Left lung (tissue), 10 donors: ENCODE results near the gene MED8. TPM values are rescaled to one million over a fixed set of nuclear protein-coding genes. Genes with fewer than 3 reads are reported as not detected.

Experiments used
- ATAC-seq: fragments of 200-7000 bp; cut with Tn5 transposase; one replicate; pipeline ENCODE4 v1.9.1; 2020; ENCODE audit warnings: moderate library complexity
- DNase-seq, 4 donors: peaks; one replicate each; pipeline ENCODE4 v3.0.0-alpha.2; 2013 to 2020
- H3K27ac ChIP-seq, 2 donors: fragments of 200-600 bp; sonication (generic) in 1 of 2; one replicate each; pipeline versions ENCODE4 v1.5.0 to v1.8.0; 2020 to 2021
- H3K27me3 ChIP-seq, 2 donors: fragments of 200-600 bp; sonication (generic) in 1 of 2; one replicate each; pipeline versions ENCODE4 v1.5.0 to v1.8.0; 2020 to 2021
- H3K36me3 ChIP-seq, 2 donors: fragments of 200-600 bp; sonication (generic) in 1 of 2; one replicate each; pipeline versions ENCODE4 v1.5.0 to v1.8.0; 2020 to 2021
- H3K4me1 ChIP-seq, 2 donors: fragments of 200-600 bp; one replicate each; pipeline ENCODE4 v1.8.0; 2021
- H3K4me3 ChIP-seq, 2 donors: fragments of 200-600 bp; sonication (generic) in 1 of 2; one replicate each; pipeline versions ENCODE4 v1.5.0 to v1.8.0; 2020 to 2021; ENCODE audit warnings: mild to moderate bottlenecking in 1 of 2
- H3K9me3 ChIP-seq, 2 donors: fragments of 200-600 bp; sonication (generic) in 1 of 2; one replicate each; pipeline versions ENCODE4 v1.5.0 to v1.8.0; 2020 to 2021
- CTCF ChIP-seq, 2 donors: fragments of 200-600 bp; sonication (generic) in 1 of 2; IDR thresholded peaks; one replicate each; pipeline versions ENCODE4 v1.5.0 to v1.8.0; 2021; ENCODE audit warnings: antibody characterized with exemption in 2 of 2
- intact Hi-C, 2 donors: fragments of 100-400 bp; cut with DNase I; formaldehyde crosslinking; loops; one replicate each; pipeline versions ENCODE4 v1.11.2 to v1.14.2; 2022
- polyA plus RNA-seq, 6 donors: library from polyadenylated mRNA; unstranded; fragments of 120-200 nt; gene quantifications; one replicate each; pipeline ENCODE4 v1.2.1, GENCODE V29; 2013; ENCODE audit not compliant: insufficient read length in 6 of 6
- total RNA-seq, 2 donors: library from RNA; stranded (reverse); fragmentation: NEBNext Ultra II Directional; extraction: Animal tissue kit (Norgen Biotek cat#: 25700); gene quantifications; one replicate each; pipeline ENCODE4 v1.2.1, GENCODE V29; 2021
- donor health status: DM: no; HTN: yes; CAD: no.
- donor health status: DM: no; HTN: no; CAD: no.

The MED8 gene
- total and polyA plus RNA-seq, 8 donors, result 32.1 to 48.5 (median 37.1) TPM

- Histone ChIP-seq H3K4me1 (peaks cover 5 to 6% of the 10 kb centered on the region in 2 donors), H3K27ac (peak overlapping the region; percentile 86 to 89), H3K9me3 (no peaks in the 10 kb centered on the region), H3K36me3 (no peaks in the 10 kb centered on the region), H3K27me3 (no peaks in the 10 kb centered on the region), H3K4me3 (peak overlapping the region; percentile 30 to 40)
- intact Hi-C loops, result no loop called here
- DNase-seq (peak; percentile 44 to 94 (median 86)), ATAC-seq (peak; percentile 97)
- TF ChIP-seq CTCF (IDR thresholded peaks at IDR 0.05), result no peak
Observed at GRCh38 chr1:43348809-43349593, 40.6 kb downstream of the MED8 start.

- H3K9me3 ChIP-seq, result no peaks in the 10 kb centered on the region
- intact Hi-C loops, result no loop called here
- peaks cover 5 to 6% of the 10 kb centered on the region in 2 donors for H3K4me1 ChIP-seq
- no peaks in the 10 kb centered on the region for H3K36me3 ChIP-seq
- DNase-seq, result peak in 1 of 4 donors; percentile 46
- ATAC-seq, result peak; percentile 20
- peak overlapping the region; percentile 86 to 89 for H3K27ac ChIP-seq
- peak overlapping the region; percentile 30 to 40 for H3K4me3 ChIP-seq
- TF ChIP-seq CTCF (IDR thresholded peaks at IDR 0.05), result no peak
- no peaks in the 10 kb centered on the region for H3K27me3 ChIP-seq
Observed at GRCh38 chr1:43348343-43348808, 41.2 kb downstream of the MED8 start.

GRCh38 chr1:43346636-43347035, 43.0 kb downstream of the MED8 start:
- Histone ChIP-seq H3K4me1 (peaks cover 5 to 6% of the 10 kb centered on the region in 2 donors), H3K9me3 (no peaks in the 10 kb centered on the region), H3K27ac (no peak overlapping the region), H3K4me3 (no peak overlapping the region), H3K36me3 (no peaks in the 10 kb centered on the region), H3K27me3 (no peaks in the 10 kb centered on the region)
- DNase-seq (no peak), ATAC-seq (no peak)
- no peak for TF ChIP-seq CTCF (IDR thresholded peaks at IDR 0.05)
- intact Hi-C loops, result no loop called here

- no peak for DNase-seq
- Histone ChIP-seq H3K9me3 (no peaks in the 10 kb centered on the region), H3K4me3 (no peak overlapping the region), H3K27ac (no peak overlapping the region), H3K36me3 (no peaks in the 10 kb centered on the region), H3K27me3 (no peaks in the 10 kb centered on the region), H3K4me1 (peaks cover 5 to 6% of the 10 kb centered on the region in 2 donors)
- no peak for TF ChIP-seq CTCF (IDR thresholded peaks at IDR 0.05)
- intact Hi-C loops, result no loop called here
- ATAC-seq, result no peak
Observed at GRCh38 chr1:43345120-43345519, 44.5 kb downstream of the MED8 start.

GRCh38 chr1:43344267-43344850, 45.2 kb downstream of the MED8 start:
- DNase-seq, result peak in 1 of 4 donors; percentile 29
- no peak for TF ChIP-seq CTCF (IDR thresholded peaks at IDR 0.05)
- no peaks in the 10 kb centered on the region for H3K9me3 ChIP-seq
- H3K27me3 ChIP-seq, result no peaks in the 10 kb centered on the region
- H3K36me3 ChIP-seq, result no peaks in the 10 kb centered on the region
- no peak for ATAC-seq
- H3K4me3 ChIP-seq, result no peak overlapping the region
- H3K4me1 ChIP-seq, result peaks cover 0 to 5% of the 10 kb centered on the region in 2 donors
- intact Hi-C loops, result no loop called here
- H3K27ac ChIP-seq, result no peak overlapping the region
